ENCODE results near the gene GLTPD2. TPM values are rescaled to one million over a fixed set of nuclear protein-coding genes. Genes with fewer than 3 reads are reported as not detected.

GLTPD2 gene
- total RNA-seq, 1 experiment from 2014 or later = not detected

- Mint-ChIP-seq H3K36me3 (ENCODE audit: insufficient read depth in 1 of 3, low read depth in 3 of 3) (peaks cover 23 to 65% (median 58%) of the 10 kb centered on the region in 3 experiments), H3K4me1 (no peaks in the 10 kb centered on the region), H3K9me3 (peaks cover 2% of the 10 kb centered on the region in 2 experiments; a peak in 4 of 5 replicates), H3K27ac (peak overlapping the region in 1 of 3 experiments; percentile 30; a peak in 1 of 7 replicates), H3K4me3 (no peak overlapping the region), H3K27me3 (ENCODE audit: low read depth) (no peaks in the 10 kb centered on the region)
- no peak for DNase-seq
- Histone ChIP-seq H3T11ph (ENCODE audit: low read length) (no peak overlapping the region), H3K4ac (ENCODE audit: low read depth, low read length) (no peak overlapping the region), H4K8ac (replicated peaks; ENCODE audit: insufficient read length, low read depth, low read length) (no peak overlapping the region), H4K91ac (ENCODE audit: insufficient read length, low read depth, low read length) (no peak overlapping the region), H2AFZ (ENCODE audit: low read length) (no peak overlapping the region), H2BK12ac (ENCODE audit: insufficient read length, low read depth, low read length) (no peak overlapping the region), H3K9me3 (ENCODE audit: control insufficient read depth, low read depth, low read length) (no peaks in the 10 kb centered on the region), H4K20me1 (ENCODE audit: control insufficient read depth, insufficient read depth, insufficient read length) (no peaks in the 10 kb centered on the region), H3K23ac (ENCODE audit: insufficient read length, low read depth, low read length) (no peak overlapping the region), H2BK20ac (ENCODE audit: low read depth, low read length, poor library complexity, severe bottlenecking) (no peak overlapping the region), H3K14ac (ENCODE audit: insufficient read depth, low read length) (no peak overlapping the region), H3K4me1 (ENCODE audit: insufficient read depth, low read length) (no peaks in the 10 kb centered on the region), H3K18ac (ENCODE audit: insufficient read length, low read depth, low read length) (no peak overlapping the region), H3K27me3 (ENCODE audit: insufficient read depth, low read length) (no peaks in the 10 kb centered on the region), H2BK120ac (ENCODE audit: low read depth, low read length, poor library complexity, severe bottlenecking) (no peak overlapping the region), H3K9ac (ENCODE audit: extremely low read depth, insufficient read length, low read length) (no peak overlapping the region), H3K79me1 (ENCODE audit: insufficient read depth, low read depth, low read length, poor library complexity, severe bottlenecking) (no peaks in the 10 kb centered on the region), H3K79me2 (ENCODE audit: insufficient read depth, low read length) (no peaks in the 10 kb centered on the region), H2BK5ac (ENCODE audit: insufficient read length, low read length) (no peak overlapping the region), H3K4me2 (ENCODE audit: insufficient read depth, insufficient read length, low read length) (no peak overlapping the region), H3K56ac (ENCODE audit: insufficient read length, low read depth, low read length) (no peak overlapping the region), H2AK5ac (ENCODE audit: insufficient read length, low read length) (no peak overlapping the region), H2BK15ac (ENCODE audit: low read depth, low read length) (no peak overlapping the region), H4K5ac (ENCODE audit: insufficient read length, low read depth, low read length) (no peak overlapping the region), H3K23me2 (ENCODE audit: insufficient read length, low read depth, low read length, poor library complexity, severe bottlenecking) (no peaks in the 10 kb centered on the region), H3K27ac (ENCODE audit: insufficient read length, low read depth, low read length) (no peak overlapping the region)
- peak; percentile 65 for TF ChIP-seq CTCF (conservative IDR thresholded peaks at IDR 0.05)
- 100% methylated on average over 1 of the region's 7 CpGs for WGBS (ENCODE audit: extremely low coverage, insufficient read length, low lambda C conversion rate)
These were observed 26.4 kb downstream of the GLTPD2 start for GRCh38 chr17:4815043-4815675.
